ENCODE data around the gene SLC28A3. TPM values are rescaled to one million over a fixed set of nuclear protein-coding genes. Genes with fewer than 3 reads are reported as not detected.
A peak's percentile ranks its signal among the peaks of the same experiment; 100 is the strongest.

SLC28A3 gene
- total RNA-seq, 4 donors from 2014 or later: 0.04 to 0.49 TPM; not detected in 2

- ATAC-seq: no peak
- TF ChIP-seq EP300 (IDR thresholded peaks at IDR 0.05) (no peak), CTCF (IDR thresholded peaks at IDR 0.05) (no peak), POLR2AphosphoS5 (IDR thresholded peaks at IDR 0.05) (no peak), POLR2A (IDR thresholded peaks at IDR 0.05) (no peak)
- 55 to 63% methylated on average over 3 of the region's 3 CpGs for WGBS, 2 donors (ENCODE audit: low coverage in 1 of 2)
Observed at GRCh38 chr9:84264307-84265029, 76.1 kb downstream of the SLC28A3 start.

DNA sequence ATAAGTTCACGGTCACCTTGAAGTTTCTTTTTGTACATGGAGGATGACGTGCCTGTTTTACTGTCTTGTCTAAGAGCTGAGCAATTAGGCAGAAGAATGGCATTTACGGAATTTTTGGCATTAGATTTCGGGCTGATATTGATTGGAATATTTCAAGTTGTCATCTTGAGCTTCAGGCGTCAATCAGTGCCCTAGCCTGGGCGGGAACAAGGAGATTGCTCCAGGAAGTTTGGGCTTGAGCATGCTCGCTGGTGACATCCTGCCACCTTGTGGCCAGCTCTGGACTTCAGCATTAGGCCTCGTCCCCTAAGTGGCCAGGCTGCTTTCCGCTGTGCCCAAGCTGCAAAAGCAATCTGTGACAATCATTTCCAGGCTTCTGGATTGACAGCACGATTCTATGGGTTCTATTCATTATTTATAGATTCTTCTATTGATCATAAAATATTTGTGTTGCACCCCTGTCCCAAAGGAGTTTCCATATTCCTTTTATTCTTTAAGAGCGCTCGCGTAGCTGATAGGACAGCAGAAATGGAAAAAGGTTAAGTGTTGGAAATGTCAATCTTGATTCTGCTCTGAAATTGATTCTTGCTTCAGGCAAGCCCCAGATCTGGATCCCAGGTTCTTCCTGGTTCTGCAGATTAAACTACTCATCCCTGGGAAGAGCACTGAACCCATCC, 79.3 kb downstream of the SLC28A3 start:
- whole genome bisulfite sequencing, 2 donors (ENCODE audit: low coverage in 1 of 2): 28 to 37% methylated on average over 10 of the region's 13 CpGs
- ATAC-seq: peak; percentile 89
- H3K36me3 ChIP-seq: no peaks in the 10 kb centered on the region
- H3K27ac ChIP-seq: no peak overlapping the region
- no peaks in the 10 kb centered on the region for H3K4me1 ChIP-seq
- TF ChIP-seq CTCF (IDR thresholded peaks at IDR 0.05) (peak; percentile 83 to 95 (median 88)), EP300 (IDR thresholded peaks at IDR 0.05) (no peak), POLR2A (IDR thresholded peaks at IDR 0.05) (no peak), POLR2AphosphoS5 (IDR thresholded peaks at IDR 0.05) (peak; percentile 28)
- H3K9me3 ChIP-seq: no peaks in the 10 kb centered on the region
- H3K4me3 ChIP-seq: peak overlapping the region; percentile 27 to 28
- peaks cover 17% of the 10 kb centered on the region for H3K27me3 ChIP-seq

More at GRCh38 chr9:84264307-84265029, 76.1 kb downstream of the SLC28A3 start:
- H3K9me3 ChIP-seq: no peaks in the 10 kb centered on the region
- H3K27me3 ChIP-seq: peaks cover 17% of the 10 kb centered on the region
- H3K27ac ChIP-seq: no peak overlapping the region
- no peaks in the 10 kb centered on the region for H3K4me1 ChIP-seq
- no peaks in the 10 kb centered on the region for H3K36me3 ChIP-seq
- no peak overlapping the region for H3K4me3 ChIP-seq

- H3K4me3 ChIP-seq: no peak overlapping the region
- no peak overlapping the region for H3K27ac ChIP-seq
- H3K9me3 ChIP-seq: no peaks in the 10 kb centered on the region
- no peaks in the 10 kb centered on the region for H3K36me3 ChIP-seq
- no peaks in the 10 kb centered on the region for H3K4me1 ChIP-seq
- peaks cover 8% of the 10 kb centered on the region for H3K27me3 ChIP-seq
- ATAC-seq: no peak
- WGBS, 2 donors (ENCODE audit: low coverage in 1 of 2): 68 to 76% methylated on average over 9 of the region's 9 CpGs
- no peak for TF ChIP-seq POLR2AphosphoS5 (IDR thresholded peaks at IDR 0.05)
- TF ChIP-seq CTCF (IDR thresholded peaks at IDR 0.05): no peak
- no peak for TF ChIP-seq EP300 (IDR thresholded peaks at IDR 0.05)
- TF ChIP-seq POLR2A (IDR thresholded peaks at IDR 0.05): no peak
Observed at GRCh38 chr9:84258371-84258770, 82.2 kb downstream of the SLC28A3 start.

DNA sequence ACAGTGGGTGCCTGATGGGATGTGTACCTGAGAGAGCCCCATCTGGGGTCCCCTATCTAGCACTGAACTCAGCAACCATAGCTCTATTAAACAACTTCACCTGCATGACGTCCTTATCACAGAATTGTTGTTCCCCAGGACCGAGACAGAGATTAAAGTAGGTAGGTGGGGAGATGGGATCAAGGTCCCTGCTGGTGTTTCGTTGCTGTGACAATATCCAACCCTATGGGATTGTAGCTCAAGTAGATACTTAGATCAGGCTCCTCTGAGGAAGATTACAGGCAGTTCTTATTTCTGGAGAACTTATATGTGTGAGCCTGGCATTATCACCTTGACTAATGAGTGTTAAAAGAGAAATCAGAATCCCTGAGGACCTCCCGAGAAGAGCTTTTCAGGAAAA, 84.9 kb downstream of the SLC28A3 start:
- no peaks in the 10 kb centered on the region for H3K9me3 ChIP-seq
- H3K4me3 ChIP-seq: no peak overlapping the region
- TF ChIP-seq CTCF (IDR thresholded peaks at IDR 0.05) (no peak), EP300 (IDR thresholded peaks at IDR 0.05) (no peak), POLR2A (IDR thresholded peaks at IDR 0.05) (no peak), POLR2AphosphoS5 (IDR thresholded peaks at IDR 0.05) (no peak)
- no peak for ATAC-seq
- no peaks in the 10 kb centered on the region for H3K4me1 ChIP-seq
- no peaks in the 10 kb centered on the region for H3K27me3 ChIP-seq
- 72 to 73% methylated on average over 2 to 3 of the region's 4 CpGs for WGBS, 2 donors (ENCODE audit: low coverage in 1 of 2)
- no peaks in the 10 kb centered on the region for H3K36me3 ChIP-seq
- H3K27ac ChIP-seq: no peak overlapping the region

All from gastroesophageal sphincter (tissue), 4 donors.